ENCODE results near the gene CTNS. TPM values are rescaled to one million over a fixed set of nuclear protein-coding genes. Genes with fewer than 3 reads are reported as not detected.
"Not testable (repeated sequence)": the region's sequence is repeated elsewhere in the genome, so short reads cannot be mapped to it uniquely, and the experiment has no call there.

The CTNS gene
- total RNA-seq, 4 donors from 2014 or later, result 10.8 to 17.8 (median 13.8) TPM

GRCh38 chr17:3697103-3697476 lies 60.5 kb downstream of the CTNS start:
- no peaks in the 10 kb centered on the region for H3K36me3 ChIP-seq
- peaks cover 0 to 14% of the 10 kb centered on the region in 2 donors for H3K4me1 ChIP-seq
- peaks cover 0 to 16% of the 10 kb centered on the region in 2 donors for H3K27me3 ChIP-seq
- DNase-seq, result no peak
- TF ChIP-seq POLR2A (IDR thresholded peaks at IDR 0.05) (no peak), CTCF (IDR thresholded peaks at IDR 0.05) (no peak)
- peaks cover 0 to 7% of the 10 kb centered on the region in 2 donors for H3K9me3 ChIP-seq
- H3K27ac ChIP-seq, result no peak overlapping the region
- intact Hi-C loops (cut with DNase I; ENCODE audit: low total_unique reads), result no loop called here
- no peak overlapping the region for H3K4me3 ChIP-seq

- H3K27me3 ChIP-seq, result peaks cover 0 to 10% of the 10 kb centered on the region in 2 donors
- TF ChIP-seq CTCF (IDR thresholded peaks at IDR 0.05), result no peak
- no peak for TF ChIP-seq POLR2A (IDR thresholded peaks at IDR 0.05)
- H3K9me3 ChIP-seq, result peaks cover 0 to 7% of the 10 kb centered on the region in 2 donors
- H3K36me3 ChIP-seq, result no peaks in the 10 kb centered on the region
- intact Hi-C loops (cut with DNase I; ENCODE audit: low total_unique reads), result no loop called here
- H3K4me1 ChIP-seq, result peaks cover 0 to 14% of the 10 kb centered on the region in 2 donors
- DNase-seq, result no peak
- H3K4me3 ChIP-seq, result no peak overlapping the region
- H3K27ac ChIP-seq, result no peak overlapping the region
Observed at GRCh38 chr17:3698139-3698538, 61.6 kb downstream of the CTNS start.

GRCh38 chr17:3699951-3700350 lies 63.4 kb downstream of the CTNS start:
- no peaks in the 10 kb centered on the region for H3K27me3 ChIP-seq
- H3K4me1 ChIP-seq, result peaks cover 0 to 11% of the 10 kb centered on the region in 2 donors
- TF ChIP-seq CTCF (IDR thresholded peaks at IDR 0.05) (no peak), POLR2A (IDR thresholded peaks at IDR 0.05) (no peak)
- H3K36me3 ChIP-seq, result no peaks in the 10 kb centered on the region
- no peak for DNase-seq
- intact Hi-C loops (cut with DNase I; ENCODE audit: low total_unique reads), result no loop called here
- peaks cover 0 to 7% of the 10 kb centered on the region in 2 donors for H3K9me3 ChIP-seq
- no peak overlapping the region for H3K4me3 ChIP-seq
- no peak overlapping the region for H3K27ac ChIP-seq

GRCh38 chr17:3702041-3702539 lies 65.5 kb downstream of the CTNS start:
- DNase-seq; intact Hi-C loops (cut with DNase I; ENCODE audit: low total_unique reads): not testable (repeated sequence)

GRCh38 chr17:3704931-3705717 lies 68.6 kb downstream of the CTNS start:
- TF ChIP-seq POLR2A (IDR thresholded peaks at IDR 0.05) (no peak), CTCF (IDR thresholded peaks at IDR 0.05) (no peak)
- Histone ChIP-seq H3K4me3 (no peak overlapping the region), H3K27ac (no peak overlapping the region), H3K9me3 (no peaks in the 10 kb centered on the region), H3K36me3 (no peaks in the 10 kb centered on the region), H3K4me1 (no peaks in the 10 kb centered on the region), H3K27me3 (no peaks in the 10 kb centered on the region)
- no peak for DNase-seq
- intact Hi-C loops (cut with DNase I; ENCODE audit: low total_unique reads), result no loop called here

More at GRCh38 chr17:3702041-3702539, 65.5 kb downstream of the CTNS start:
- not testable (repeated sequence) for H3K27me3 ChIP-seq, H3K27ac ChIP-seq, H3K4me3 ChIP-seq, H3K4me1 ChIP-seq, H3K36me3 ChIP-seq, H3K9me3 ChIP-seq

- H3K27me3 ChIP-seq; H3K9me3 ChIP-seq; H3K4me3 ChIP-seq; intact Hi-C loops (cut with DNase I; ENCODE audit: low total_unique reads); DNase-seq; H3K36me3 ChIP-seq; H3K4me1 ChIP-seq; H3K27ac ChIP-seq: not testable (repeated sequence)
Observed at GRCh38 chr17:3705718-3705984, 69.1 kb downstream of the CTNS start.

Measured in uterus (tissue), 4 donors.